ENCODE results near the gene LAMC3.
A peak's percentile ranks its signal among the peaks of the same experiment; 100 is the strongest.

Gene LAMC3

DNA sequence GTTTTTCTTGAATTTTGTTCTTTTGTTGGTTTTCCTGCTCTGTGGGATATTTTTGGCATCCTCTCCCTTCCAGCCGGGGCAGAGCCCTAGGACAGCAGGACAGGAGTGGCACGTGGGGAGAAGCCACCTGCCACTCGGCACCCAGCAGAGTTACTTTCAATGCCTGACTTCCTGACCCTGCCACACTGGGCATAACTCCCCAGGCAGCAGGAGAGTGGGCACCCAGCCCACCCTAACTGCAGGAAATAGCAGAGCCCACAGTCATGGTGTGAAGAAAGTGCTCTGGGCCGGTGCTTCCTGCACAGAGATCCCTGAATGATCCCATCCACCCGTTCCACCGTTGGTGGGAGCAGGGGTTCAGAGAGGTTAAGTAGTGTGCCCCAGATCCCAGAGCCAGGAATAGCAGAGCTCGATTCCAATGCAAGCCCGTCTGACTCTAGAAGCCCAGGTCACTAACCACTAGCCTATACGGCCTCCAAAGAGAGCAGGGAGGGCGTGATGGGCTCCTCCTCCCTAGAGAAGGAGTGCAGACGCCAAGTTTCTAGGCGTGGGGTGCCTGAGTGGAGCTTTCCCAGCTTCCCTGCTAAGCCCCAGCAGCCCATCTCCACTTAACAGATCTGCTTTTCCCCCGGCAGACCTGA lies 108.3 kb downstream of the LAMC3 start:
- DNase-seq (ENCODE audit: low spot score): no peak

DNA sequence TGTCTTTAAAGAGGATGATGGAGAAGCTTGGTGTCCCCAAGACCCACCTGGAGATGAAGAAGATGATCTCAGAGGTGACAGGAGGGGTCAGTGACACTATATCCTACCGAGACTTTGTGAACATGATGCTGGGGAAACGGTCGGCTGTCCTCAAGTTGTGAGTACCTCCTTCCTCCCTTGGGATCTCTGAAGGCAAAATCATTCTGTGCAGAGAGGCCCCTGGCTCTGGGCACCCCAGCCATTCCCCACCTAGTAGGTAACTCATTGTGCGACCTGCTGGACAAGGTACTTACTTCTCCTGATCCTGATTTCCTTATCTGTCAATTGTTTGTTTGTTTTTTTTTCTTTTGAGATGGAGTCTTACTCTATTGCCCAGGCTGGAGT lies 108.8 kb downstream of the LAMC3 start:
- DNase-seq (ENCODE audit: low spot score): no peak

DNA sequence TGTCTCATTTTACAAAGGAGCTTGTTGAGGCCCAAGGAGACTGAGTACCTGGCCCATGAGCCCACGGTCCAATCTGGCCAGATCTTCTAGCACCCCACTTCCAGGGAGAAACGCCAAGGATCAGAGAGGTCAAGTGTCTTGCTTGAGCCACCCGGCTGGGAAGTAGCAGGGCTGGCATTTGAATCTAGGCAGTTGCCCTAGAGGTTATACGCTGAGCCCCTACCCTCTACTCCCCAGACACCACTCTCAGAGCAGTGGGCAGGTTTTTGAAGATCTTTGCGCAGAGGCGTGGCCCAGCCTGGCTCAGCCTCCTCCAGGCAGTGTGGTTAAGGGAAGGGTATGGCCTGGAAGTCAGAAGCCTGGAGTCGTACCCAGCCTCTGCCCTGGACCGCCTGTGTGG lies 110.6 kb downstream of the LAMC3 start:
- no peak for DNase-seq (ENCODE audit: low spot score)

DNA sequence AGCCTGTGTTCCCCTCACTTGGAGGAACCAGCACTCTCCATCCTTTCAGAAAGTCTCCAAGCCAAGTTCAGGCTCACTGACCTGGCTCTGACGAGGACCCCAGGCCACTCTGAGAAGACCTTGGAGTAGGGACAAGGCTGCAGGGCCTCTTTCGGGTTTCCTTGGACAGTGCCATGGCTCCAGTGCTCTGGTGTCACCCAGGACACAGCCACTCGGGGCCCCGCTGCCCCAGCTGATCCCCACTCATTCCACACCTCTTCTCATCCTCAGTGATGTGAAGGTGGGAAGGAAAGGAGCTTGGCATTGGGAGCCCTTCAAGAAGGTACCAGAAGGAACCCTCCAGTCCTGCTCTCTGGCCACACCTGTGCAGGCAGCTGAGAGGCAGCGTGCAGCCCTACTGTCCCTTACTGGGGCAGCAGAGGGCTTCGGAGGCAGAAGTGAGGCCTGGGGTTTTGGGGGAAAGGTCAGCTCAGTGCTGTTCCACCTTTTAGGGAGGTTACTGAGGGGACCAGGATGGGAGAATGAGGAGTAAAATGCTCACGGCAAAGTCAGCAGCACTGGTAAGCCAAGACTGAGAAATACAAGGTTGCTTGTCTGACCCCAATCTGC lies 111.8 kb downstream of the LAMC3 start:
- no peak for DNase-seq (ENCODE audit: low spot score)

DNA sequence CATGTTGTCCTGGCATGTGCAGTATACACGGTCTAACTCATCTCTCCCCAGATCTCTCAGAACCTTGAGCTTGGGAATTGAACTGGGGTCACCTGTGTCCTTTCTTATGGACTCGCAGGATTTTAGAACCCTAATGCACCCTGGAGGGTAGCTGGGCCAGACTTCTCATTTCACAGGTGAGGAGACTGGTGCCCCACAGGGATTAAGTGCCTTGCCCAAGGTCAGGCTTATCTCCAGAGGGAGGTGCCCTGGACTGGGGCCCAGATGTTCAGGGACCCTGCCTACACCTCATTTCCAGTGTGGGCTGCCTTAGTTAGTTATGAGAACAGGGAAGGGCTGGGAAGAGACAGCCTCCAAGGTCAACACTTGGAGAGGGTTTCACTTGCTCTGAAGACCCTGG lies 112.4 kb downstream of the LAMC3 start:
- no peak for DNase-seq (ENCODE audit: low spot score)

DNA sequence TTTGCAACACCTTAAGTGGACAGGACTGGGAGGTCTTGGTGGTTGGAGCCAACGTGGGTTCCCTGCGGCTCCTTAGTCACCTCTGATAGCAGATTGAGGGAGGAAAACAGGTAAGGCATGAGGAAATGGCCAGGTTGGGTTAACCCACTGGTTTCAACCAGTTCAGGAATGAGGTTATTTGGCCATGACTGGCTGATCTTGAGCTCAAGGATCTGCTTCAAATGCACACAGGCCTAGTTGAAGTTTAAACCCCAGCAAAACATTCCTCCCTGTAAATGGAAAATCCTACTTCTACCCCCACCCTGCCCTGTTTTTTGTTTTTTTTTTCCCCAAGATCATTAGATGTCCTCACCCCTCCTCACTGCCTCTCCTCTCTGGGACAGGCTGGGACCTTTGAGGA lies 113.2 kb downstream of the LAMC3 start:
- DNase-seq (ENCODE audit: low spot score): no peak

DNA sequence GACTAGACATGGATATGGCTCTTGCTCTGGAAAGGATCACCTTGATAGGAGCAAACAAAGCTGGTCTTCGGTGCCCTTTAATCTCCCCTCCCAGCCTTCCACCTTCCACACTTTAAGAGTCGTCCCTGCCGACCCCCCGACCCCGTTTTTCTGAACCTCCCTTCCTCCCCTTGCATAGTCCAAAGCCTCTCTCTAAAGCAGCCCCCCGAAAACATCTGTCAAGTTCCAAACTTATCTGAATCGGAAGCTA lies 116.0 kb downstream of the LAMC3 start:
- no peak for DNase-seq (ENCODE audit: low spot score)

DNA sequence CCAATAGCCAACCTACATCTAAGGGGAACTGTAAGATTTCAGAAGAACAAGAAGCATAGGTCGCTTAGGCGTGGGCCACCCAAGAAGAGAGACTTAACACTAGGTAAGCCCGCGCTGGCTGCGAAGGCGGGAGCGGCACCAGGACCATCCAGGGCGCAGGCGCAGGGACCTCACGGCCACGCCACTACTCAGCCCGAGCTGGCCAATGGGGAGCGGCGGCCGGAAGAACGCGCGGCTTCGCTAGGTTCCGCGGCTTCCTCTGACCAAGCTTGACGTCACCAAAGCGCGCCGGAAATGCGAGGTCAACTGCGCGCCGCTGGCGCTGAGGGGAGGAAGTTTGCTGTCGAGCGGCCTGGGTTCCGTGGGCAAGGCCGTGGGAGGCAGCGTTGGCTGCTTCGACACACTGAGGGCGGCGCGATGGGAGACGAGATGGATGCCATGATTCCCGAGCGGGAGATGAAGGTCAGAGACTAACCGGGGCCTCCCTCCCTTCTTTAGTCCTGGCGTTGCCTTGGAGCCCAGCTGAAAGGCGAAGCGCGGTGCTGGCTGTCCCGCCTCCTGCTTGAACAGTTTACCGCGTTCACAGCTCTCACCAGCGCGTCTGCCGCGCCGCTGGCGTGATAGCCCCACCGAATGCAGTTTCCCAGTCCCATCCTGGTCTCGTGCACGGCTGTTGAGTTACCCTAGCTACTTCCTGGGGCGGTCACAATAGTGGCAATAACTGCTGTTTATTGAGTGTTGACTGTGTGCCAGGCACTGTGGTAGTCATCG lies 116.5 kb downstream of the LAMC3 start, which contains the start of gene NUP214:
Gene NUP214 (plus strand): TSS at position 299 of the 771 bp plus-strand sequence. CDS start 119 bp downstream, at position 418.
- peak; percentile 99 for DNase-seq (ENCODE audit: low spot score)

DNA sequence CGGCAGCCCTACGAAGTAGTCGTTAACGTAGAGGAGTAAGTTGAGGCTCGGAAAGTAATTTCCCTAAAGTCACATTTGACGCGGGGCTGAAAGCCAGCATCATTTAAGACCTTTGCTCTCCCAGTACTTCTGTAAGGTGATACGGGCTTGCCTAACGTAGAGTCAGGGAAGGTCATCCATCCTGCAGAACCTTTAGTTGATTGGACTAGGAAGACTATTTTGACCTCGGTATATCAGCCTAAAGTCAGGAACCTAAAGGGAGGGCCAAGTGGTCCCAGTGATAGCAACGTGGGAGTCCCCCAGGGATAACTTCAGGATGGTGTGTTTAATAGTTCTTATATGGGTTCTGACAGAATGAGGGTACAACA lies 117.1 kb downstream of the LAMC3 start:
- no peak for DNase-seq (ENCODE audit: low spot score)

DNA sequence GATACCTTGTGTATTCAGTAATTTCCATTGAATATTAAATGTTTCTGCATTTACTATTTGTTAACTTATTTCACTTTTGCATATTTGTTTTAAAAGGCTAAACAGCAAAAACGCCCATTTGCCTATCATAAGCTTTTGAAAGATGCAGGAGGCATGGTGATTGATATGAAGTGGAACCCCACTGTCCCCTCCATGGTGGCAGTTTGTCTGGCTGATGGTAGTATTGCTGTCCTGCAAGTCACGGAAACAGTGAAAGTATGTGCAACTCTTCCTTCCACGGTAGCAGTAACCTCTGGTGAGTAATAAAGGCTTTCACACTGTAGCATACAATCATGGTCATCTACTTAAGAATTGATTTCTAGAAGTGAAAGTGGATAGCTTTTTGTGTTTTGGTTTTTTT lies 120.2 kb downstream of the LAMC3 start:
- no peak for DNase-seq (ENCODE audit: low spot score)

DNA sequence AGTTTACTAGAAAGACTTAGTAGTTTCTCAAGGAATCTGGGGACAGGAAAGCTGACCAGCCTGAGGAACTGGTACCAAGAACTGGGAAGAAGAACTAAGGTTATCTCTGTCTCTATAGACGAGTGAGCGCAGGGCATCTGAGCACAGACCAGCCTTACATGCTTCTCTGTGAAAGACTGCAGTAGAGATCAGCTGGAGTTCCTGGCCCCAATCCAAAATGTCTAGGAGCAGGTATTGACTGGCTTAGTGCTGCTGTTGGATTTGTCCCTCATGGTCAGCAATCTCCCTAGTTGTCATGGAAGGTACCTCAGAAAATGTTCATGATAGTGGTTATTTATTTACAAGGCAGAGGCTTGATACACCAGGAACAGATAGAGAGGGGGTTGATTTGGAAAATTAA lies 129.7 kb downstream of the LAMC3 start:
- no peak for DNase-seq (ENCODE audit: low spot score)

DNA sequence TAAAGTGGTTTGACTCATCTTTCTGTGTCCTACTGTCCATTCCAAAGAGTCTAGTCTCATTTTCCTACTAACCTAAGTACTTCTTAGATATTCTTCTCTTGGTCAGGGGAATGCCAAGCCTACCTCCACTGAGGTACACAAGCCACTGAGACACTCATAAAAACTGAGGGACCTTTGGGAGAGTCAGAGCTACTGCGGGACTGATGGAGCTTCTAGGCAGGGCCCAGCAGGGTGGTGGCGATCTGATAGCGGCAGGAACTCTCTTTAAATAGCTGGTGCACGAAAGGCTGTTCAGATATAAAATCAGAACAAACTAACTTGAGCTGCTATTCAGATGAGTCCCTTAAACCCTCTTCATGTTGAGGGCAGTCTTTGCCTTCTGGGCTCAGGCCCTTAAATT lies 131.1 kb downstream of the LAMC3 start:
- no peak for DNase-seq (ENCODE audit: low spot score)

DNA sequence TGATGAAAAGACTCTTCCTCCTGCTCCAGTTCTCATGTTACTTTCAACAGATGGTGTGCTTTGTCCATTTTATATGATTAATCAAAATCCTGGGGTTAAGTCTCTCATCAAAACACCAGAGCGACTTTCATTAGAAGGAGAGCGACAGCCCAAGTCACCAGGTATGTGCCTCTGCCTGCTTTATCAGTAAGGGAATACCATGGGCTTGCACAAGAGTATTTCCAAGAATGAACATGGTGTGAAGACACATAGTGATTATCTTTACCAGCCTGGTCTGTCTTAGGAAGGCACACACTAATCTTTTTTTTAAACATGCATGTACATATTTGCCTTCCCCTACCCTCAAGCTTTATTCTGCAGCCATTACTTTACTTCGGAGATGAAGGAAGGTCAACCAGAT lies 131.6 kb downstream of the LAMC3 start:
- no peak for DNase-seq (ENCODE audit: low spot score)

DNA sequence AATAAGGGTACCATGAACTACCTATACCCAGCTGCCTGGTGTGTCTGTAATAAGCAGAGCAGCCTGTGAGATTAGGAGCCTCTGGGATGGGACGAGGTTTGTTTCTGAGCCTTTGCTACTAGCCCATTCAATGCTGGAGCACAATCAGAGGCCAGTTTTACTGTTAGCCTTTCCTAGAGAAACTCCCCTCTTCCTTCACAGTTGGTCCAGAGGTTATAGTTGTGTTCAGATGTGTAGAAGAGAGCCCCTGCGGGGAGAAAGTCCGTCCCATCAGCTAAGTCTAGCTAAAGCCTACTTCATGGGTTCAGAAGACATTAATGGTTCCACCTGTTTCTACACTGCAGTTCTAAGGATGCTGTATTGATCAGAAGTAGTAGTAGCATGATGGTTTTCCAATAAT lies 133.2 kb downstream of the LAMC3 start:
- DNase-seq (ENCODE audit: low spot score): no peak
